Activated effector memory CD4-positive, alpha-beta T cell treated with Interleukin-2 at 50 U/mL for 16 hours (primary cell): ENCODE measurements around the gene ZKSCAN4.

Source experiments
- DNase-seq: peaks from one replicate; pipeline ENCODE4 v3.0.0-alpha.2; 2020

The ZKSCAN4 gene

GRCh38 chr6:28208111-28208659, 43.9 kb downstream of the ZKSCAN4 start:
- DNase-seq, result no peak

DNA sequence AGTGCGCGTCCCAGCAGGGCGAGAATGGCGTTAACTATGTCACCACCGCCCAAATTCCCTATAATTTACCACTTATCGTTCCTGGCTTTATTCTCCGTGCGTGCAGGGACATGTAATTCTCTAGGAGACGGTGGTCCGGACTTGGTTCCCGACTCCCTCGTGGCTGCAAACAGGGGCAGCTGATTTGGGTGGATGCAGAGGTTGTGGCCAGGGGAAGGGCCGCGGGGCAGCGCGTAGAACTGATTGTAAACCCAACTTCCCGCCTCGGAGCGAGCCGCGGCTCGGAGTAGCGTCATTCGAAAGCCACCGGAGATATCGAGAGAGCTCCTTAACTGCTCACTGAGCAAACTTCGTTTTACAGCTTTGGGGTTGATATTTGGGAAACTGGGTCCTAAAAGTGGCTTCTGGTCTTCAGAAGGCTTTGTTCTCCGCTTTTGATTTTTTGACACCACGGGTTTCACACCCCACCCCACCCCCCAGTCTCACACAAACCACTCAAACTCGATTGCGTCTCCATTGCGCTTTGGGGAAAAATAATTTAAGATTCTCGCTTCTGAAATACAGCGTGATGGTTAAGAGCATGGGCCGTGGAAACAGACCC, 44.5 kb downstream of the ZKSCAN4 start:
- no peak for DNase-seq

GRCh38 chr6:28206928-28207509, 45.0 kb downstream of the ZKSCAN4 start:
- no peak for DNase-seq

- DNase-seq, result no peak
Measured at GRCh38 chr6:28206527-28206926, 45.5 kb downstream of the ZKSCAN4 start.

GRCh38 chr6:28205879-28206278, 46.2 kb downstream of the ZKSCAN4 start:
- DNase-seq, result no peak

DNA sequence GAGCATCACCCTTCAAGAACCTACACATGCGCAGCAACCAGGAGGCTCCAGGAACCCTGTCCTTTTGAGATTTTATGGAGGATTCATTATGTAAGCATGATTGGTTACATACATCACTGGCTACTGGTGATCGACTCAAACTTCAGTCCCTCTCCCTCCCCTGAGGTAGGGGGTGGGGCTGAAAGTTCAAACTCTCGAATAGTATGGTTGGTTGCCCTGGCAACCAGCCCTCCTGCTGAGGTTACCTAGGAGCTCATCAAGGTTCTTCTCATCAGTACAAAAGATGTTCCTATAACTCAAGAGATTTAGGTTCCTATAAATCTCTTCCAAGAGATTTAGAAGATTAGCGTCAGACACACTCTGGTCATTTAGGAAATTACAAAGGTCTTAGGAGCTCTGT, 48.9 kb downstream of the ZKSCAN4 start:
- no peak for DNase-seq

DNA sequence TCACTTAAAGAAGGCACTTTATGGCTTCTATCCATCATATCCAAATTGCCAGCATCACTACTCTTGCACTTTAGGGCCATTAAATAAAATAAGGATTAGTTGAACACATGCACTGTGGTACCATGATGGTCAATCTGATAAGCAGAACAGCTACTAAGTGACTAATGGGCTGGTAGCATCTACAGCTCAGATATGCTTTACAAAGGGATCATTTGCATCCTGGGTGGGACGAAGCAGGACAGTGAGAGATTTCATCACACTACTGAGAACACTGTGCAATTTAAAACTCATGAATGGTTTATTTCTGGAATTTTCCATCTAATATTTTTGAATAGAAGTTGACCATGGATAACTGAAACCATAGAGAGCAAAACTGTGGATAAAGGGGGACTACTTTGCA, 52.0 kb downstream of the ZKSCAN4 start:
- no peak for DNase-seq
